Tibial artery (tissue), 4 donors: ENCODE results near the gene CRYBG1.
"Not testable (repeated sequence)": the region's sequence is repeated elsewhere in the genome, so short reads cannot be mapped to it uniquely, and the experiment has no call there.

Source experiments
- DNase-seq, 2 donors: peaks; one replicate each; pipeline ENCODE4 v3.0.0-alpha.2; 2019
- H3K27ac ChIP-seq, 2 donors: fragments of 200-600 bp; sonication (generic) in 1 of 2; 1 replicate in 1 of 2; 2 replicates in 1 of 2; pipeline ENCODE4 v1.5.1; 2018 to 2019; ENCODE audit warnings: mild to moderate bottlenecking in 1 of 2
- H3K27me3 ChIP-seq, 2 donors: fragments of 200-600 bp; sonication (generic) in 1 of 2; one replicate each; pipeline versions ENCODE4 v1.5.1 to v1.6.0; 2016 to 2019
- H3K36me3 ChIP-seq, 3 donors: fragments of 200-600 bp; sonication (generic) in 2 of 3; one replicate each; pipeline ENCODE4 v1.5.1; 2016 to 2019; ENCODE audit warnings: mild to moderate bottlenecking in 2 of 3
- H3K4me1 ChIP-seq, 4 donors: fragments of 200-600 bp; sonication (generic) in 2 of 4; 1 replicate in 3 of 4; 2 replicates in 1 of 4; pipeline ENCODE4 v1.5.1; 2016 to 2019
- H3K4me3 ChIP-seq, 2 donors: fragments of 200-600 bp; sonication (generic) in 1 of 2; 1 replicate in 1 of 2; 2 replicates in 1 of 2; pipeline ENCODE4 v1.5.1; 2018 to 2019; ENCODE audit warnings: mild to moderate bottlenecking in 2 of 2
- H3K9me3 ChIP-seq, 3 donors: fragments of 200-600 bp; sonication (generic) in 1 of 3; one replicate each; pipeline ENCODE4 v1.5.1; 2016 to 2019
- CTCF ChIP-seq, 2 experiments: fragments of 200-600 bp in 1 of 2; fragments of 450-650 bp in 1 of 2; IDR thresholded peaks; one replicate each; pipeline ENCODE4 v1.5.1; 2017 to 2019; ENCODE audit warnings: antibody characterized with exemption in 2 of 2, mild to moderate bottlenecking in 1 of 2, moderate library complexity in 1 of 2
- intact Hi-C: fragments of 100-400 bp; cut with DNase I; formaldehyde crosslinking; loops from one replicate; pipeline ENCODE4 v1.15.0; 2023; ENCODE audit warnings: low total_unique reads

Gene CRYBG1

GRCh38 chr6:106512048-106512967 lies 151.8 kb downstream of the CRYBG1 start:
- Histone ChIP-seq H3K27me3 (peaks cover 0 to 33% of the 10 kb centered on the region in 2 donors), H3K36me3 (no peaks in the 10 kb centered on the region)
- peak; percentile 47 to 75 for DNase-seq

DNA sequence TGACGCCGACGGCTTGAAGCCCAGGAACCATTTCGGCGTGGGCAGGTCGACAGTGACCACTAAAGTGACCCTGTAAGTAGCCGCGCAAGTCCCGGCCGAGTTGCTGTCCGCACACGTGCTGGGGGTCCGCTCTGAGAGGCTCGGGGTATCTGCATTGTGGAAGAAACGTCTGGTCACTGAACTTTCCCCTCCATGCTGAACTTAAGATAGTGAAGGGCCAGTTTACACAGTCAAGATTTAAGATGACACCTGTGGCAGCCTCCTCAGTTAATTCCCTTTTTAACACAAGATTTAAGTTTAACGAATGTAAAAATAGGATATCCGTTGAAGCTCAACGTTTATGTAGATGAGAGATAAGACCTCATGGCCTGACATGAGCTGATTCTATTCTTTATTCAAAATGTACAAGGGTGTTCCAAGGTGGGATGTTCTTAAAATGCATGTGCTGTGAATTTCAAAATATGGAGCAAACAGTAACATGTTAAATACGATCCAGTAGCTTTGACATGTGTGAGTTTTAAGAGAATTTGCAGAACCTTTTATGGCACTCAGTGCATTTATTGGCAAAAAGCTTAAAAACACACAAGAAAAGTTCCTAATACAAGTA lies 152.6 kb downstream of the CRYBG1 start:
- Histone ChIP-seq H3K27ac (peak overlapping the region; percentile 69 to 71), H3K36me3 (no peaks in the 10 kb centered on the region), H3K4me1 (peaks cover 0 to 40% (median 28%) of the 10 kb centered on the region in 4 donors), H3K9me3 (no peaks in the 10 kb centered on the region), H3K4me3 (peak overlapping the region; percentile 76 to 83), H3K27me3 (peaks cover 0 to 26% of the 10 kb centered on the region in 2 donors)
- intact Hi-C loops: no loop called here
- no peak for TF ChIP-seq CTCF (IDR thresholded peaks at IDR 0.05)
- peak in 1 of 2 donors; percentile 26 for DNase-seq

More at GRCh38 chr6:106512048-106512967, 151.8 kb downstream of the CRYBG1 start:
- no peak for TF ChIP-seq CTCF (IDR thresholded peaks at IDR 0.05)
- peak overlapping the region; percentile 76 to 83 for H3K4me3 ChIP-seq
- peak overlapping the region; percentile 69 to 71 for H3K27ac ChIP-seq
- no peaks in the 10 kb centered on the region for H3K9me3 ChIP-seq
- peaks cover 0 to 40% (median 28%) of the 10 kb centered on the region in 4 donors for H3K4me1 ChIP-seq
- intact Hi-C loops: no loop called here

DNA sequence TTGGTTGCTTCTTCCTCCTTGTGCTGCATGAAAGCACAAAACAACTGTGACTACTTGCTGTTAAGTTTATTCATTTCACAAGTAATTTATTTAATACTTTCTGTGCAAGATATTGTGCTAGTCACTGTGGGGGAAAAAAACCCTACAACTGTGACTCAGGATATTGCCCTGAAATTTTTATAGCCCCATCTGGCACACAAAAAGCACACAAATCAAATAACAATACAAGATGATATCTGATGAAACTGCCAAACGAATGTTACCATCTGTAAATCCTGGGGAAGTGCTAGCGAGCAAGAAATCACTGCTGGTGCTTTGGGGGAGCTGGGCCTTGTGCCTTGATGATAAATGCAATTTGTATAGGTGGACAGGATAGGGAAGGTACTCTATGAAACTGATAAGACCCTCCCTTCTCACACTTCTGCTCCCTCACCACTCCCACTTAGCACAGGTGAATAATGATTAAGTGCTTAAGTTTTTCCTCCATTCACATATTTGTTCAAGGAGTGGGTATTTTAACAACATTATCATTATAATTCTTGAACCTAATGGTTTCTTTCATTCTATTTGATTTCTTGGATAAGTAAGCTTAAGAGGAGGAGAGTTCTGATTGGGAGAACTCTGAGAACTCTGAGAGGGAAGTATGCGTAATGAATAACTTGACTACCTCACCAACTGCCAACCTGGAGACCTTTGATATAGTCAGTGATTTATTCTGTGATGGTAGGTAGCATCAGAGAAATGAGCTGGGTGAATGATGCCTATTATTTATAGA lies 153.5 kb downstream of the CRYBG1 start:
- H3K27ac ChIP-seq: no peak overlapping the region

GRCh38 chr6:106514583-106514885 lies 154.0 kb downstream of the CRYBG1 start:
- intact Hi-C loops: no loop called here

More for the DNA sequence above, 153.5 kb downstream of the CRYBG1 start:
- no peaks in the 10 kb centered on the region for H3K9me3 ChIP-seq
- no peak for TF ChIP-seq CTCF (IDR thresholded peaks at IDR 0.05)
- DNase-seq: no peak
- H3K27me3 ChIP-seq: peaks cover 0 to 21% of the 10 kb centered on the region in 2 donors
- intact Hi-C loops: no loop called here
- no peak overlapping the region for H3K4me3 ChIP-seq
- H3K4me1 ChIP-seq: peaks cover 0 to 37% (median 28%) of the 10 kb centered on the region in 4 donors
- no peaks in the 10 kb centered on the region for H3K36me3 ChIP-seq

GRCh38 chr6:106515582-106515981 lies 155.1 kb downstream of the CRYBG1 start:
- H3K27me3 ChIP-seq, H3K36me3 ChIP-seq, intact Hi-C loops, H3K9me3 ChIP-seq, DNase-seq, H3K4me3 ChIP-seq, H3K27ac ChIP-seq: not testable (repeated sequence)
- H3K4me1 ChIP-seq: peaks cover 0 to 22% (median 17%) of the 10 kb centered on the region in 4 donors

More at GRCh38 chr6:106514583-106514885, 154.0 kb downstream of the CRYBG1 start:
- TF ChIP-seq CTCF (IDR thresholded peaks at IDR 0.05): no peak
- Histone ChIP-seq H3K9me3 (no peaks in the 10 kb centered on the region), H3K4me3 (no peak overlapping the region), H3K27me3 (peaks cover 0 to 17% of the 10 kb centered on the region in 2 donors), H3K4me1 (peaks cover 0 to 33% (median 26%) of the 10 kb centered on the region in 4 donors), H3K36me3 (no peaks in the 10 kb centered on the region), H3K27ac (no peak overlapping the region)
- no peak for DNase-seq
